CD4-positive, alpha-beta T cell treated with Interleukin-21 for 1 hour (primary cell): ENCODE results near the gene PPFIA1.

Source experiments
- DNase-seq: peaks from one replicate; pipeline ENCODE4 v3.0.0-alpha.2; 2020

The PPFIA1 gene

GRCh38 chr11:70299636-70300035 is 29.1 kb downstream of the PPFIA1 start:
- DNase-seq: no peak

GRCh38 chr11:70301191-70301590 is 30.7 kb downstream of the PPFIA1 start:
- DNase-seq: no peak

- DNase-seq: no peak
Measured at GRCh38 chr11:70301721-70302418, 31.4 kb downstream of the PPFIA1 start.

GRCh38 chr11:70302419-70302752 is 31.9 kb downstream of the PPFIA1 start:
- no peak for DNase-seq

GRCh38 chr11:70303070-70303469 is 32.6 kb downstream of the PPFIA1 start:
- DNase-seq: no peak

- DNase-seq: no peak
Measured at GRCh38 chr11:70304208-70304603, 33.7 kb downstream of the PPFIA1 start.

- no peak for DNase-seq
Measured at GRCh38 chr11:70305501-70305900, 35.0 kb downstream of the PPFIA1 start.

GRCh38 chr11:70306586-70307033 is 36.1 kb downstream of the PPFIA1 start:
- DNase-seq: no peak

- no peak for DNase-seq
Measured at GRCh38 chr11:70307176-70307575, 36.7 kb downstream of the PPFIA1 start.

GRCh38 chr11:70311616-70312015 is 41.1 kb downstream of the PPFIA1 start:
- DNase-seq: no peak

GRCh38 chr11:70312401-70313357 is 42.2 kb downstream of the PPFIA1 start:
- no peak for DNase-seq

GRCh38 chr11:70313945-70314344 is 43.5 kb downstream of the PPFIA1 start:
- DNase-seq: no peak

- peak; percentile 7 for DNase-seq
Measured at GRCh38 chr11:70314730-70315129, 44.2 kb downstream of the PPFIA1 start.

GRCh38 chr11:70315716-70316115 is 45.2 kb downstream of the PPFIA1 start:
- no peak for DNase-seq

- DNase-seq: no peak
Measured at GRCh38 chr11:70317581-70318305, 47.3 kb downstream of the PPFIA1 start.

- DNase-seq: no peak
Measured at GRCh38 chr11:70319396-70320076, 49.0 kb downstream of the PPFIA1 start.

- no peak for DNase-seq
Measured at GRCh38 chr11:70322666-70323065, 52.2 kb downstream of the PPFIA1 start.

GRCh38 chr11:70323806-70324205 is 53.3 kb downstream of the PPFIA1 start:
- DNase-seq: no peak

- no peak for DNase-seq
Measured at GRCh38 chr11:70324376-70325115, 54.1 kb downstream of the PPFIA1 start.

- no peak for DNase-seq
Measured at GRCh38 chr11:70325824-70326223, 55.3 kb downstream of the PPFIA1 start.

GRCh38 chr11:70326365-70326811 is 55.9 kb downstream of the PPFIA1 start:
- no peak for DNase-seq

- DNase-seq: no peak
Measured at GRCh38 chr11:70326833-70327232, 56.3 kb downstream of the PPFIA1 start.
